ENCODE measurements around the gene RD3L. TPM values are rescaled to one million over a fixed set of nuclear protein-coding genes. Genes with fewer than 3 reads are reported as not detected.

The RD3L gene
- total RNA-seq, 2 donors from 2014 or later, result not detected

- Mint-ChIP-seq H3K9me3 (no peaks in the 10 kb centered on the region), H3K4me1 (ENCODE audit: low read depth in 2 of 2) (peaks cover 9 to 14% of the 10 kb centered on the region in 2 donors), H3K4me3 (no peak overlapping the region), H3K36me3 (peaks cover 5% of the 10 kb centered on the region), H3K27ac (no peak overlapping the region), H3K27me3 (no peaks in the 10 kb centered on the region)
- DNase-seq (ENCODE audit: low spot score) (no peak), ATAC-seq (no peak)
Observed at GRCh38 chr14:103916636-103917262, 25.6 kb downstream of the RD3L start.

GRCh38 chr14:103915616-103916015 is 26.7 kb downstream of the RD3L start:
- Mint-ChIP-seq H3K4me3 (no peak overlapping the region), H3K36me3 (peaks cover 5% of the 10 kb centered on the region), H3K27ac (no peak overlapping the region), H3K4me1 (ENCODE audit: low read depth in 2 of 2) (peaks cover 6 to 11% of the 10 kb centered on the region in 2 donors), H3K27me3 (no peaks in the 10 kb centered on the region), H3K9me3 (no peaks in the 10 kb centered on the region)
- DNase-seq (ENCODE audit: low spot score) (no peak), ATAC-seq (no peak)

- Mint-ChIP-seq H3K27me3 (no peaks in the 10 kb centered on the region), H3K27ac (no peak overlapping the region), H3K36me3 (peaks cover 5% of the 10 kb centered on the region), H3K4me1 (ENCODE audit: low read depth in 2 of 2) (peaks cover 20 to 24% of the 10 kb centered on the region in 2 donors), H3K4me3 (no peak overlapping the region), H3K9me3 (no peaks in the 10 kb centered on the region)
- DNase-seq (ENCODE audit: low spot score), result no peak
- no peak for ATAC-seq
Observed at GRCh38 chr14:103910984-103911383, 31.3 kb downstream of the RD3L start.

GRCh38 chr14:103910262-103910935 is 31.9 kb downstream of the RD3L start:
- Mint-ChIP-seq H3K27me3 (no peaks in the 10 kb centered on the region), H3K36me3 (peaks cover 5% of the 10 kb centered on the region), H3K4me3 (peak overlapping the region; percentile 76), H3K27ac (peak overlapping the region; percentile 12 to 13), H3K4me1 (ENCODE audit: low read depth in 2 of 2) (peaks cover 17 to 24% of the 10 kb centered on the region in 2 donors), H3K9me3 (no peaks in the 10 kb centered on the region)
- DNase-seq (ENCODE audit: low spot score) (no peak), ATAC-seq (peak; percentile 84 to 90)

- Mint-ChIP-seq H3K27me3 (no peaks in the 10 kb centered on the region), H3K4me3 (peak overlapping the region; percentile 76), H3K4me1 (ENCODE audit: low read depth in 2 of 2) (peaks cover 17 to 24% of the 10 kb centered on the region in 2 donors), H3K27ac (peak overlapping the region; percentile 12 to 13), H3K9me3 (no peaks in the 10 kb centered on the region), H3K36me3 (peaks cover 5% of the 10 kb centered on the region)
- DNase-seq (ENCODE audit: low spot score) (no peak), ATAC-seq (no peak)
Observed at GRCh38 chr14:103909531-103910261, 32.6 kb downstream of the RD3L start.

GRCh38 chr14:103908580-103908979 is 33.7 kb downstream of the RD3L start:
- ATAC-seq (peak; percentile 70 to 75), DNase-seq (ENCODE audit: low spot score) (no peak)
- Mint-ChIP-seq H3K36me3 (peaks cover 2% of the 10 kb centered on the region), H3K9me3 (no peaks in the 10 kb centered on the region), H3K4me3 (no peak overlapping the region), H3K4me1 (ENCODE audit: low read depth in 2 of 2) (peaks cover 17 to 24% of the 10 kb centered on the region in 2 donors), H3K27ac (no peak overlapping the region), H3K27me3 (peaks cover 0 to 3% of the 10 kb centered on the region in 2 donors)

- no peak overlapping the region for H3K27ac Mint-ChIP-seq
- peaks cover 20 to 24% of the 10 kb centered on the region in 2 donors for H3K4me1 Mint-ChIP-seq (ENCODE audit: low read depth in 2 of 2)
- no peak overlapping the region for H3K4me3 Mint-ChIP-seq
- DNase-seq (ENCODE audit: low spot score), result no peak
- no peaks in the 10 kb centered on the region for H3K9me3 Mint-ChIP-seq
- peaks cover 0 to 3% of the 10 kb centered on the region in 2 donors for H3K27me3 Mint-ChIP-seq
- H3K36me3 Mint-ChIP-seq, result no peaks in the 10 kb centered on the region
- ATAC-seq, result no peak
Observed at GRCh38 chr14:103905842-103906456, 36.4 kb downstream of the RD3L start.

GRCh38 chr14:103904493-103905107 is 37.7 kb downstream of the RD3L start:
- Mint-ChIP-seq H3K27me3 (peaks cover 0 to 3% of the 10 kb centered on the region in 2 donors), H3K36me3 (no peaks in the 10 kb centered on the region), H3K27ac (no peak overlapping the region), H3K9me3 (no peaks in the 10 kb centered on the region), H3K4me3 (no peak overlapping the region), H3K4me1 (ENCODE audit: low read depth in 2 of 2) (peaks cover 15 to 16% of the 10 kb centered on the region in 2 donors)
- DNase-seq (ENCODE audit: low spot score) (no peak), ATAC-seq (no peak)

GRCh38 chr14:103899833-103900232 is 42.5 kb downstream of the RD3L start:
- ATAC-seq (no peak), DNase-seq (ENCODE audit: low spot score) (no peak)
- Mint-ChIP-seq H3K27ac (no peak overlapping the region), H3K9me3 (no peaks in the 10 kb centered on the region), H3K27me3 (peaks cover 0 to 3% of the 10 kb centered on the region in 2 donors), H3K4me1 (ENCODE audit: low read depth in 2 of 2) (peaks cover 0 to 3% of the 10 kb centered on the region in 2 donors), H3K36me3 (no peaks in the 10 kb centered on the region), H3K4me3 (no peak overlapping the region)

GRCh38 chr14:103899316-103899715 is 43.0 kb downstream of the RD3L start:
- no peak overlapping the region for H3K27ac Mint-ChIP-seq
- DNase-seq (ENCODE audit: low spot score) (no peak), ATAC-seq (no peak)
- H3K9me3 Mint-ChIP-seq, result no peaks in the 10 kb centered on the region
- peaks cover 0 to 3% of the 10 kb centered on the region in 2 donors for H3K4me1 Mint-ChIP-seq (ENCODE audit: low read depth in 2 of 2)
- no peaks in the 10 kb centered on the region for H3K36me3 Mint-ChIP-seq
- H3K27me3 Mint-ChIP-seq, result peaks cover 0 to 2% of the 10 kb centered on the region in 2 donors
- no peak overlapping the region for H3K4me3 Mint-ChIP-seq

- Mint-ChIP-seq H3K9me3 (no peaks in the 10 kb centered on the region), H3K4me1 (ENCODE audit: low read depth in 2 of 2) (peaks cover 0 to 3% of the 10 kb centered on the region in 2 donors), H3K4me3 (no peak overlapping the region), H3K36me3 (no peaks in the 10 kb centered on the region), H3K27ac (no peak overlapping the region), H3K27me3 (no peaks in the 10 kb centered on the region)
- no peak for ATAC-seq
- DNase-seq (ENCODE audit: low spot score), result no peak
Observed at GRCh38 chr14:103898711-103899110, 43.6 kb downstream of the RD3L start.

- H3K36me3 Mint-ChIP-seq, result no peaks in the 10 kb centered on the region
- no peaks in the 10 kb centered on the region for H3K27me3 Mint-ChIP-seq
- no peak for DNase-seq (ENCODE audit: low spot score)
- no peak overlapping the region for H3K4me3 Mint-ChIP-seq
- H3K4me1 Mint-ChIP-seq (ENCODE audit: low read depth in 2 of 2), result peaks cover 0 to 3% of the 10 kb centered on the region in 2 donors
- no peak overlapping the region for H3K27ac Mint-ChIP-seq
- ATAC-seq, result no peak
- H3K9me3 Mint-ChIP-seq, result no peaks in the 10 kb centered on the region
Observed at GRCh38 chr14:103898204-103898603, 44.1 kb downstream of the RD3L start.

Data from natural killer cell treated with Interleukin-12 subunit alpha and Interleukin-12 subunit beta and Interleukin-15 and Interleukin-18, amount 100 ng/mL, for 72 hours (primary cell).